NCI-H510A (cell line): ENCODE measurements around the gene CTPS1.
A peak's percentile ranks its signal among the peaks of the same experiment; 100 is the strongest.

Source experiments
- DNase-seq: peaks from one replicate; lab custom pipeline; 2025; lab: John Stamatoyannopoulos, UW

Gene CTPS1

DNA sequence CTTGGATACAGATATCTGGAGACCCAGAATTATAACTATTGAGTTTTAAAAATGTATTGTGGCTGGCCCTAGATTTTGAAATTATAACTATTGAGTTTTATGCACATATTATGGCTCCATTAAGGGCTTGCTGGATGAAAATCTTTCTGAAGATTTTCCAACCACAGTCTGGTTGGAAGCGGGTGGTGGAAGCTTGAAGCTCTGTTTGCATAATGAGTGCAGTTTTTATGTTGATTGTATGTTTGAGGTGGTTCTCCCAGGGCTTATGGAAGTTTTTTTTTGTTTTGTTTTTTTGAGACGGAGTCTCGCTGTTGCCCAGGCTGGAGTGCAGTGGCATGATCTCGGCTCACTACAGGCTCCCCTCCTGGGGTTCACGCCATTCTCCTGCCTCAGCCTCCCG, 10.1 kb upstream of the CTPS1 start:
- no peak for DNase-seq

DNA sequence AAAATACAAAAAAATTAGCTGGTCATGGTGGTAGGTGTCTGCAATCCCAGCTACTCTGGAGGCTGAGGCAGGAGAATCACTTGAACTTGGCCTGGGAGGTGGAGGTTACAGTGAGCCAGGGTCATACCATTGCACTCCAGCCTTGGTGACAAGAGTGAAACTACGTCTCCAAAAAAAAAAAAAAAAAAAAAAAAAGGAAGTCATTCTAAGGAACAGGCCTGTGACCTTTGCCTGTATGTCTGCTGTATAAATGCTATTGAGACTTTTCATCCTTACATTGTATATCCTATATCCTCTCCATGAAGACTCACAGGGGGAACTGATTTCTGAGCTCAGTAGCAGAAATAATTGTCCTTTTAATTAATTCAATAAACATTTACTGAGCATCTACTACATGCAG, 7.5 kb upstream of the CTPS1 start:
- no peak for DNase-seq

GRCh38 chr1:40973912-40974311, 5.6 kb upstream of the CTPS1 start:
- DNase-seq, result no peak

- DNase-seq, result no peak
Observed at GRCh38 chr1:40974945-40975344, 4.6 kb upstream of the CTPS1 start.

DNA sequence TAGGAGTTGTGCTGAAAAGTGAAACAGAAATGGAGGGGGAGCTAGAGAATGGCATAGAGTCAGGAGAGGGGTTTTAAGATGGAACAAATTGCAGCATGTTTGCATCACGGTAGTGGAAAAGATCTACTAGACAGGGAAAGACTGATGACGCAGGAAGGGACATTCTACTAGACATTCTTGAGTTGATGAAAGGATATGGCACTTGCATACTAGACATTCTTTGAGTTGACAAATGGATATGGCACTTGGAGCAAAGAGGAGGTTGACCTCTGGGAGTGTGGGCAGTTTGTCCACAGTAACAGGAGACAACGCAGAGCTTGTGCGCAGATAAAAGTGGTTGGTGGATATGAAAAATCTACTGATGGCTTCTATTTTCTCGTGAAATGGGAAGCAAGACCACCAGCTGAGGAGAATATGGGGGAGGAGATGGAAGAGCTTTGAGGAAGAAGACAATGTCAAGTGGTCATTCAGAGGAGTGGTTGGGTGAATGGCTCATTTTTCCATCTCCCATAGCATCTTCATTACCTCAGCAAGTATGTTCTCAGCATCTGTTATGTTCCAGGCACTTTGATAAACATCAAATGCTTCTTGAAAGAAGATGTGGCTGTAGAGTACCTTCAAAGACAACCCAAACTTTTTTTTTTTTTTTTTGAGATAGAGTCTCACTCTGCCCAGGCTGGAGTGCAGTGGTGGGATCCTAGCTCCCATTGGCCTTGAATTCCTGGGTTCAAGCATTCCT, 2.4 kb upstream of the CTPS1 start:
- no peak for DNase-seq

DNA sequence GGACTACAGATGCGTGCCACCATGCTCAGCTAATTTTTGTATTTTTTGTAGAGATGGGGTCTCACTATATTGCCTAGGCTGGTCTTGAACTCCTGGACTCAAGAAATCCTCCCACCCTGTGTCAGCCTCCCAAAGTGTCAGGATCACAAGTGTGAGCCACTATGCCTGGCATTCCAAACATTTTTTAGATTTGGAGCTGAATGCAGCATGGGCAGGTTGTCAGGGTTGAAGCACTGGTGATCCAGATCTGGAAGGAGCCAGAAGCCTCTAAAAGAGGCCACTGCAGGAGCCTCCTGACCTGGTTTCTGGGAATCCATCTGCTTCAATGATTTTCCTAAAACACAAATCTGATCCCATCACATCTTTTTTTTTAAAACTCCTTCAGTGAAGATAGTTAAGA, 1.8 kb upstream of the CTPS1 start:
- DNase-seq, result no peak

GRCh38 chr1:40978886-40979240, 633 bp upstream of the CTPS1 start:
- no peak for DNase-seq

GRCh38 chr1:40980068-40980452, 564 bp downstream of the CTPS1 start:
- no peak for DNase-seq

- DNase-seq, result peak; percentile 62
Observed at GRCh38 chr1:40980453-40981121, 1.1 kb downstream of the CTPS1 start.

- no peak for DNase-seq
Observed at GRCh38 chr1:40981691-40982448, 2.4 kb downstream of the CTPS1 start.

- no peak for DNase-seq
Observed at GRCh38 chr1:40982721-40983120, 3.2 kb downstream of the CTPS1 start.

- DNase-seq, result no peak
Observed at GRCh38 chr1:40983286-40983685, 3.8 kb downstream of the CTPS1 start.

DNA sequence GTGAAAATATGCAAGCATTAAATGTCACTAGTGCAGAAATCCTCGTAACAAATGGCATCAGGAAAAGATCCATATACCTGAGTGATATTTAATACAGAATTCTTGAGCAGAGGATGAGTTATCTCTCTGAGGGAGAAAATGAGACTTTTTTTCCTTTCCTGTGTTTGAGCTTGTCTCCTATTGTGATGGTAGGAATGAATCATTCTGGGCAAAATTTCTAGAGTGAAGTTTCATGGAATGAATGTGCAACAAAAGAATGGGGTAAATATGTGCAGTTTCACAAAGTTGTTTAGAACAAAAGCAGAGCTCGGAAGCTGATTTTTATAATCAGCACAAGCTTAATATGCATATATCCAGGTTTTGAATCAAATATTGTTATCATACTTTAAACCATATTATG, 4.6 kb downstream of the CTPS1 start:
- DNase-seq, result no peak

DNA sequence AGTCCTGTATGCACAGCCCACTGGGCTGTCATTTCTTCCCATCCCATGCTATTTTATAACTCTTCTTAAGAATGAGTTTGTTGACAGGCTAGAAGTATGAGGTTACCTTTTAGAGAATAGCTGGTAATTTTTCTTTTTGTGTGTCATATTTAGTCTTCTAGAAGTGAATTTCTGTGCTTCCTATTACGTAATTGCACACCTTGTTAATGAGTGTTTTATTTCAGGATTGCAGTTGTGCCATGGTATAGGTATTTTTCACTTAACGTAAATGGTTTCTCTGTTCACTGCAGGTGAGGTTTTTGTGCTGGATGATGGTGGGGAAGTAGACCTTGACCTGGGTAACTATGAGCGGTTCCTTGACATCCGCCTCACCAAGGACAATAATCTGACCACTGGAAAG, 5.0 kb downstream of the CTPS1 start:
- no peak for DNase-seq

GRCh38 chr1:40985161-40985560, 5.7 kb downstream of the CTPS1 start:
- no peak for DNase-seq

- no peak for DNase-seq
Observed at GRCh38 chr1:40985875-40986274, 6.4 kb downstream of the CTPS1 start.

DNA sequence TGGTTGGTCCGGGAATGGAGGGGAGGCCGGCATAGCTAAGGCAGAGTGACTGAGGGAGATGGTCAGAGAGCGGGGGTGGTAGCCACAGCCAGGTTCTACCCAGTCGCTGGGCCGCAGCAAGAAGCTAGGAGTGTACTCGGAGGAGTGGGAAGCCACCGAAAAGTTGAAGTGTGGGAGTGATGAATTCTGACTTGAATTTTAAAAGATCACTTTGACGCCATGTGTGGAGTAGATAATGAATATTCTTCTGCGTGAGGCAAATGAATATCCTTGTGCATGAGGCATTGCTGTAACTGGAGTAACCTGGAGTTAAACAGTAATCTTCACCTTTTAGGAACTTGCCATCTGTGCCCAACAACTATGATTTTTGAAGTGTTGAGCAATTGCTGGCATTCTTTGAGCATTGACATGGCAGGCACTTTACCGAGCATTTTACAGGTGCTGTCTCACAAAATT, 6.9 kb downstream of the CTPS1 start:
- DNase-seq, result no peak

GRCh38 chr1:40986956-40987355, 7.5 kb downstream of the CTPS1 start:
- DNase-seq, result no peak

GRCh38 chr1:40987439-40988276, 8.2 kb downstream of the CTPS1 start:
- no peak for DNase-seq

- DNase-seq, result no peak
Observed at GRCh38 chr1:40988280-40988679, 8.8 kb downstream of the CTPS1 start.

GRCh38 chr1:40989066-40989465, 9.6 kb downstream of the CTPS1 start:
- DNase-seq, result no peak

DNA sequence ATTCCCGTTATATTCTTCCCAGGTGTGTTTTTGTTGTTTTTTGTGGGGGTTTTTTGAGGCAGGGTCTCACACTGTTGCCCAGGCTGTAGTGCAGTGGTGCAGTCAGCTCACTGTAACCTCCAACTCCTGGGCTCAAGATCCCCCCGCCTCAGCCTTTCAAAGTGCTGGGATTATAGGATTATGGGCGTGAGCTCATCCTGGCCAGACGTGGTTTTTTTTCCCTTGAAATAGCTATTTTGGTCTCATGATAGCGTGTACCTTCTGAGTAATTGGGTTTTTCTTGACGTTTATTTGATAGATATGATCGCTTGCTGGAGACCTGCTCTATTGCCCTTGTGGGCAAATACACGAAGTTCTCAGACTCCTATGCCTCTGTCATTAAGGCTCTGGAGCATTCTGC, 17.6 kb downstream of the CTPS1 start:
- DNase-seq, result no peak
